MM.1S (cell line): ENCODE measurements around the gene NCR3LG1.

Experiments used
- CTCF ChIP-seq: fragments of 300-600 bp; sonication (generic); IDR thresholded peaks from 2 replicates; pipeline ENCODE4 v1.5.1; 2016; ENCODE audit warnings: antibody characterized with exemption, low read length, mixed read lengths
- EZH2 ChIP-seq: fragments of 300-600 bp; sonication (generic); optimal IDR thresholded peaks from 2 replicates; pipeline ENCODE3; 2017; ENCODE audit warnings: low read depth, mild to moderate bottlenecking, antibody characterized with exemption, low read length, mixed read lengths

- TF ChIP-seq EZH2, result no peak
- TF ChIP-seq CTCF, result no peak
Measured at GRCh38 chr11:17385492-17385891, 33.9 kb downstream of the NCR3LG1 start.
